ENCODE measurements around the gene CACNA2D1.

CACNA2D1 gene

DNA sequence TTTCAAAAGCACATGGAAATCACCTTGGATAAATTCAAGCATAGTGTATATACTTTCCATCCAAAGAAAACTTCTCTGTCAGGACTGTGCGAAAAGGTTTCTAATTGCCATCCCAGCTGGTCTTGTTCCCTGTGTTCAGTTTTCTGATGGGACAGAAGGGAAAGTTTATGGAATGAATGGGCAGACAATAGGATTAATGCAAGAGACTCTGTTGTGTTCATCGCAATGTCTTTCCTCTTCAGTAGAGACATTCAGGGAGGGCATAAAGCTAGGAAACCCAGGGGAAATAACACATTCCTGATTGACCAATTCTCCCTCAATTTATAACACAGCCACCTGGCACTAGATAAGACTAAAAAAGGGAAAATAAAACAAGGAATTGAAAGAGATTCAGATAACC lies 78.9 kb downstream of the CACNA2D1 start:
- no peak for DNase-seq (ENCODE audit: low spot score)
- H3K27ac ChIP-seq = no peak overlapping the region
- H3K4me3 ChIP-seq = no peak overlapping the region
- TF ChIP-seq CTCF (IDR thresholded peaks at IDR 0.05) = no peak

GRCh38 chr7:82364048-82364447 lies 79.5 kb downstream of the CACNA2D1 start:
- Histone ChIP-seq H3K27ac (no peak overlapping the region), H3K4me3 (no peak overlapping the region)
- TF ChIP-seq CTCF (IDR thresholded peaks at IDR 0.05) = no peak
- no peak for DNase-seq (ENCODE audit: low spot score)

DNA sequence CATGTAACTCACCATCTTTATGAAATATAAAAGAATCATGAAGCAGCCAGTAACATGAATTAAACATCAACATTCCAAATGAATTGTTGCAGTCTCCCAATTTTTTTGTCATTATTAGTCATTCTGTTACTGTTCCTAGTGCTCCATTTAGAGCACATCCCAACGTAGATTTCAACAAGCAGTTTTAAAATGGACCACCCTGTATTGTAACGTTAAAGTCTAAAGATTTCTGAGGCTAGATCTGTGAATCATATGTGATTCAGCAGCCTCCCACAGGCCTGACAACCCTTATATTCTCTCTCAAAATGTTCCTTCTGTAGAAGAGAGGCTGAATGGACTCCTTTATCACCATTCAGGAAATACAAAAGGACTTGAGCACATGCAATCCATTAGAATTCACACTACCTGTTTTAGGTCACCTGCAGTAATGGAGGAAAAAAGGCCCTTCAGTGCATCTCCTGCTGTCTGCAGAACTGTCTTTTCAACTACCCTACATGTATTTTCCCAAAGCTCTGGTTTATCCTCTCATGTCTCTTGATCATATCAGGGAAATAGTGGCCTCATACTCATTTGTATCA lies 81.4 kb downstream of the CACNA2D1 start:
- DNase-seq (ENCODE audit: low spot score) = no peak
- no peak for TF ChIP-seq CTCF (IDR thresholded peaks at IDR 0.05)
- H3K4me3 ChIP-seq = no peak overlapping the region
- H3K27ac ChIP-seq = no peak overlapping the region

- DNase-seq (ENCODE audit: low spot score) = no peak
- TF ChIP-seq CTCF (IDR thresholded peaks at IDR 0.05) = no peak
- H3K27ac ChIP-seq = no peak overlapping the region
Measured at GRCh38 chr7:82360591-82361368, 82.8 kb downstream of the CACNA2D1 start.

GRCh38 chr7:82359426-82359825 lies 84.2 kb downstream of the CACNA2D1 start:
- H3K27ac ChIP-seq = no peak overlapping the region

More at GRCh38 chr7:82360591-82361368, 82.8 kb downstream of the CACNA2D1 start:
- no peak overlapping the region for H3K4me3 ChIP-seq

DNA sequence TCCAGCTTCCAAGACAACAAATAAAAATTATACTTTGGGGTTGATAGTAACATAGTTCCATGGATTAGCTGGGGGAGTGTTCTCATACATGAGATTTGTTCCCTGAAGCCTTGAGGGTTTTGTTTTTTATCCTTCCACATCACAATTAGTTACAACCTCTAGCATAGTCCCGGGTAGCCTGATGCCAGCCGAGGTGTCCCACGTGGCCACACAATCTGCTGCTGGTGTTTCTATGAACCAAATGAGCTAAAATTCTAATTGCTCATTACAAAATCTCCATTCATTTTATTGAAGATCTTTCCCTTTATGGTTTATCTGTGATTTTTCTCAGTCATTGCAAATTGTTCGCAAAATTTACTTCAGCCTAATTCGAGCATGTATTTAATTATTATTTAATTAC lies 84.7 kb downstream of the CACNA2D1 start:
- no peak overlapping the region for H3K27ac ChIP-seq
- DNase-seq (ENCODE audit: low spot score) = no peak
- H3K4me3 ChIP-seq = no peak overlapping the region
- TF ChIP-seq CTCF (IDR thresholded peaks at IDR 0.05) = no peak

More at GRCh38 chr7:82359426-82359825, 84.2 kb downstream of the CACNA2D1 start:
- no peak for TF ChIP-seq CTCF (IDR thresholded peaks at IDR 0.05)
- no peak for DNase-seq (ENCODE audit: low spot score)
- no peak overlapping the region for H3K4me3 ChIP-seq

Measured in coronary artery (tissue), 2 donors.